HG02610 (cell line): ENCODE measurements around the gene ZFYVE21.

Experiments used
- ATAC-seq: cut with Tn5 transposase; IDR thresholded peaks from one replicate; pipeline ENCODE4 v1.9.1; 2021; ENCODE audit warnings: mild to moderate bottlenecking, moderate library complexity; ENCODE audit not compliant: unreplicated experiment

Gene ZFYVE21

GRCh38 chr14:103735815-103736545 lies 20.4 kb downstream of the ZFYVE21 start:
- ATAC-seq: no peak

- no peak for ATAC-seq
Measured at GRCh38 chr14:103736546-103737431, 21.2 kb downstream of the ZFYVE21 start.

- ATAC-seq: no peak
Measured at GRCh38 chr14:103737432-103738045, 21.9 kb downstream of the ZFYVE21 start.

GRCh38 chr14:103738166-103738565 lies 22.6 kb downstream of the ZFYVE21 start:
- ATAC-seq: no peak

GRCh38 chr14:103738701-103739451 lies 23.3 kb downstream of the ZFYVE21 start:
- no peak for ATAC-seq

GRCh38 chr14:103739466-103739792 lies 23.8 kb downstream of the ZFYVE21 start:
- no peak for ATAC-seq

GRCh38 chr14:103739793-103740501 lies 24.3 kb downstream of the ZFYVE21 start:
- ATAC-seq: no peak

- ATAC-seq: no peak
Measured at GRCh38 chr14:103740991-103741689, 25.5 kb downstream of the ZFYVE21 start.

- ATAC-seq: no peak
Measured at GRCh38 chr14:103741876-103742275, 26.3 kb downstream of the ZFYVE21 start.

- no peak for ATAC-seq
Measured at GRCh38 chr14:103742499-103743255, 27.1 kb downstream of the ZFYVE21 start.

GRCh38 chr14:103743691-103744090 lies 28.1 kb downstream of the ZFYVE21 start:
- ATAC-seq: no peak

- no peak for ATAC-seq
Measured at GRCh38 chr14:103744621-103745395, 29.2 kb downstream of the ZFYVE21 start.

- ATAC-seq: no peak
Measured at GRCh38 chr14:103745424-103745823, 29.8 kb downstream of the ZFYVE21 start.

- ATAC-seq: no peak
Measured at GRCh38 chr14:103746701-103747100, 31.1 kb downstream of the ZFYVE21 start.

GRCh38 chr14:103748534-103748857 lies 32.9 kb downstream of the ZFYVE21 start:
- ATAC-seq: no peak

- ATAC-seq: no peak
Measured at GRCh38 chr14:103749452-103749851, 33.8 kb downstream of the ZFYVE21 start.

- ATAC-seq: no peak
Measured at GRCh38 chr14:103749860-103750259, 34.2 kb downstream of the ZFYVE21 start.

GRCh38 chr14:103753774-103754173 lies 38.2 kb downstream of the ZFYVE21 start:
- no peak for ATAC-seq
